HepG2 (cell line): Measurements from ENCODE around the gene MCOLN3. TPM values are rescaled to one million over a fixed set of nuclear protein-coding genes. Genes with fewer than 3 reads are reported as not detected.

Experiments used
- ATAC-seq: fragments of 200-7000 bp; cut with Tn5 transposase; 3 replicates; pipeline ENCODE4 v1.9.1; 2020; ENCODE audit warnings: mild to moderate bottlenecking, moderate library complexity
- BruUV-seq: library from RNA; stranded (reverse); fragments of 400-500 nt; replicated peaks from 2 replicates; lab custom pipeline; 2021; lab: Mats Ljungman, UMichigan
- CTCF ChIA-PET: fragments of 300-600 bp; formaldehyde crosslinking; extraction: SDS; loops from one replicate; lab custom pipeline; 2021; ENCODE audit warnings: low total read pairs, inconsistent platforms, low intra/inter-chr PET ratio; lab: Yijun Ruan, JAX
- POLR2A ChIA-PET: fragments of 350-600 bp; sonication (Branson Sonifier 250); formaldehyde crosslinking; loops from one replicate; lab custom pipeline; 2020; ENCODE audit warnings: antibody characterized with exemption, inconsistent platforms; lab: Yijun Ruan, JAX
- DNase-seq: peaks from one replicate; pipeline ENCODE4 v3.0.0-alpha.2; 2015; ENCODE audit warnings: low spot score
- FAIRE-seq: peaks from 3 replicates; lab custom pipeline; 2011; peaks lifted over from hg19 to GRCh38; lab: Jason Lieb, UNC
- H2AFZ ChIP-seq: one replicate; pipeline ENCODE4 v1.6.1; 2011; ENCODE audit warnings: low read length, inconsistent platforms
- H3K27ac ChIP-seq: fragments of 300-600 bp; 3 replicates; pipeline ENCODE4 v1.8.0; 2011; ENCODE audit warnings: mixed run types, mild to moderate bottlenecking, mixed read lengths, low read length, inconsistent platforms; ENCODE audit not compliant: insufficient read depth; ENCODE audit errors: extremely low read length
- H3K27me3 ChIP-seq, 2 experiments: fragments of 200-600 bp in 1 of 2; 2 replicates in 1 of 2; 3 replicates in 1 of 2; pipeline versions ENCODE4 v1.6.0 to v1.8.0; 2011; ENCODE audit warnings: low read length in 2 of 2, mild to moderate bottlenecking in 2 of 2, moderate library complexity in 2 of 2, inconsistent platforms in 1 of 2; ENCODE audit not compliant: insufficient read depth in 2 of 2, control insufficient read depth in 1 of 2
- H3K36me3 ChIP-seq, 2 experiments: fragments of 200-600 bp in 1 of 2; replicated peaks in 1 of 2; 2 replicates in 1 of 2; 3 replicates in 1 of 2; pipeline versions ENCODE4 v1.5.1 to v1.8.0; 2011; ENCODE audit warnings: low read length in 2 of 2, inconsistent platforms in 1 of 2; ENCODE audit not compliant: insufficient read depth in 2 of 2, control insufficient read depth in 1 of 2
- H3K4me1 ChIP-seq: 2 replicates; pipeline ENCODE4 v1.5.1; 2012; ENCODE audit warnings: low read length, inconsistent platforms; ENCODE audit not compliant: insufficient read depth
- H3K4me2 ChIP-seq: 2 replicates; pipeline ENCODE4 v1.6.0; 2011; ENCODE audit warnings: low read depth, low read length, inconsistent platforms
- H3K4me3 ChIP-seq, 3 experiments: fragments of 200-600 bp in 1 of 3; sonication (generic), shearing (Covaris generic) in 1 of 3; replicated peaks in 1 of 3; 2 replicates each; pipeline ENCODE4 v1.5.1; 2011 to 2016; ENCODE audit warnings: low read length in 3 of 3, inconsistent platforms in 2 of 3, low read depth in 2 of 3, mild to moderate bottlenecking in 2 of 3, control low read depth in 1 of 3, mixed read lengths in 1 of 3; ENCODE audit not compliant: insufficient read depth in 1 of 3
- H3K79me2 ChIP-seq: one replicate; pipeline ENCODE4 v1.6.1; 2011; ENCODE audit warnings: low read length, inconsistent platforms; ENCODE audit not compliant: insufficient read depth
- H3K9ac ChIP-seq: 2 replicates; pipeline ENCODE4 v1.6.0; 2011; ENCODE audit warnings: mild to moderate bottlenecking, low read depth, low read length, inconsistent platforms; ENCODE audit not compliant: insufficient read depth
- H3K9me3 ChIP-seq: 2 replicates; pipeline ENCODE4 v1.5.1; 2012; ENCODE audit warnings: mild to moderate bottlenecking, low read length
- H4K20me1 ChIP-seq: 2 replicates; pipeline ENCODE4 v1.6.0; 2011; ENCODE audit warnings: inconsistent platforms, mild to moderate bottlenecking, low read length, moderate library complexity; ENCODE audit not compliant: insufficient read depth
- BORCS8-MEF2B ChIP-seq: sonication (generic); formaldehyde crosslinking; IDR thresholded peaks from 2 replicates; pipeline ENCODE4 v1.8.0; 2022; ENCODE audit warnings: mild to moderate bottlenecking, missing genetic modification reagents
- CAMTA2 ChIP-seq: sonication (generic); formaldehyde crosslinking; IDR thresholded peaks from 2 replicates; pipeline ENCODE4 v1.4.0; 2020; ENCODE audit warnings: mild to moderate bottlenecking, missing genetic modification reagents, borderline replicate concordance
- GTF3A ChIP-seq: sonication (generic); formaldehyde crosslinking; conservative IDR thresholded peaks from 2 replicates; pipeline ENCODE4 v1.4.0; 2020; ENCODE audit warnings: mild to moderate bottlenecking, missing genetic modification reagents
- KLF16 ChIP-seq, 2 experiments: sonication (generic) in 1 of 2; formaldehyde crosslinking in 1 of 2; IDR thresholded peaks; 2 replicates each; pipeline versions ENCODE4 v1.6.1 to v1.8.0; 2016 to 2023; ENCODE audit warnings: missing genetic modification reagents in 2 of 2, missing compliant biosample characterization in 1 of 2
- LCORL ChIP-seq, 2 experiments: fragments of 450-650 bp in 1 of 2; sonication (generic) in 1 of 2; formaldehyde crosslinking in 1 of 2; IDR thresholded peaks; 2 replicates each; pipeline versions ENCODE4 v1.5.0 to v1.6.1; 2017 to 2020; ENCODE audit warnings: antibody characterized with exemption in 1 of 2, missing genetic modification reagents in 1 of 2
- MAF1 ChIP-seq: sonication (generic); formaldehyde crosslinking; IDR thresholded peaks from 2 replicates; pipeline ENCODE4 v1.5.0; 2020; ENCODE audit warnings: missing genetic modification reagents, borderline replicate concordance
- NAIF1 ChIP-seq: sonication (generic); formaldehyde crosslinking; IDR thresholded peaks from 2 replicates; pipeline ENCODE4 v1.5.0; 2020; ENCODE audit warnings: mild to moderate bottlenecking, missing genetic modification reagents, borderline replicate concordance
- RBM22 ChIP-seq: fragments of 200-400 bp; formaldehyde crosslinking; optimal IDR thresholded peaks from 2 replicates; pipeline ENCODE3; 2017; ENCODE audit warnings: mild to moderate bottlenecking, low read length, moderate library complexity
- RNF2 ChIP-seq: fragments of 450-650 bp; conservative IDR thresholded peaks from 2 replicates; pipeline ENCODE4 v1.6.1; 2016; ENCODE audit warnings: low read depth
- TEAD2 ChIP-seq: sonication (generic); formaldehyde crosslinking; IDR thresholded peaks from 2 replicates; pipeline ENCODE4 v1.9.0; 2021; ENCODE audit warnings: missing genetic modification reagents
- YEATS2 ChIP-seq: sonication (generic); formaldehyde crosslinking; IDR thresholded peaks from 2 replicates; pipeline ENCODE4 v1.4.0; 2020; ENCODE audit warnings: missing genetic modification reagents, borderline replicate concordance
- ZBTB2 ChIP-seq: sonication (generic); formaldehyde crosslinking; IDR thresholded peaks from 2 replicates; pipeline ENCODE4 v1.8.0; 2022; ENCODE audit warnings: low read depth, missing genetic modification reagents
- ZNF121 ChIP-seq: sonication (generic); formaldehyde crosslinking; IDR thresholded peaks from 2 replicates; pipeline ENCODE4 v1.5.0; 2020; ENCODE audit warnings: mild to moderate bottlenecking, missing genetic modification reagents
- ZNF543 ChIP-seq: sonication (generic); formaldehyde crosslinking; IDR thresholded peaks from 2 replicates; pipeline ENCODE4 v1.4.0; 2020; ENCODE audit warnings: mild to moderate bottlenecking, missing genetic modification reagents
- ZNF782 ChIP-seq: sonication (generic); formaldehyde crosslinking; IDR thresholded peaks from 2 replicates; pipeline ENCODE4 v1.4.0; 2020; ENCODE audit warnings: missing genetic modification reagents, mild to moderate bottlenecking, borderline replicate concordance
- WGBS: methylation state at CpG from one replicate; pipeline ENCODE4 v1.1.6; 2017; ENCODE audit warnings: low lambda C conversion rate; 5-methylcytosine and 5-hydroxymethylcytosine counted together
- in situ Hi-C: cut with HindIII; loops from 2 replicates; pipeline ENCODE4 v1.10.0; 2017; ENCODE audit warnings: low pct_unique_long_range_greater_than_20kb; ENCODE audit not compliant: extremely low pct_ligation_motif_present
- intact Hi-C: fragments of 100-400 bp; cut with micrococcal nuclease; formaldehyde crosslinking; loops from one replicate; pipeline ENCODE4 v1.10.0; 2022; ENCODE audit not compliant: unreplicated experiment
- polyA plus RNA-seq, 8 experiments: library from polyadenylated mRNA; depleted of rRNA in 3 of 8; stranded (reverse) in 7 of 8; unstranded in 1 of 8; fragments of >200 nt; fragmentation: Illumina TruSeq in 4 of 8; extraction: Trizol in 4 of 8; gene quantifications; 2 replicates each; pipeline versions ENCODE4 v1.2.1 to v1.2.3, GENCODE V29; 2011 to 2016; ENCODE audit warnings: low read depth in 4 of 8, missing spikeins in 1 of 8, mixed read lengths in 1 of 8; ENCODE audit not compliant: insufficient read depth in 1 of 8
- total RNA-seq, 5 experiments: library from RNA; depleted of rRNA; stranded (reverse); fragments of >200 nt; fragmentation: Illumina TruSeq; extraction: Trizol; gene quantifications; 2 replicates each; pipeline ENCODE4 v1.2.3, GENCODE V29; 2016; ENCODE audit warnings: low read depth in 1 of 5
- TF ChIP-seq, protein P1 (sequence below): sonication (generic); formaldehyde crosslinking; IDR thresholded peaks from 2 replicates; pipeline ENCODE4 v1.4.0; 2020; ENCODE audit warnings: missing genetic modification reagents

The MCOLN3 gene
- total and polyA plus RNA-seq, 2 of the 13 experiments (the other 11 are each of a cell fraction or from before 2014, with no cell fraction given) = 0.04 TPM

GRCh38 chr1:85024736-85025135 lies 23.6 kb downstream of the MCOLN3 start:
- no peak overlapping the region for H3K4me2 ChIP-seq
- FAIRE-seq = no peak
- in situ Hi-C loops (no loop called here), intact Hi-C loops (no loop called here)
- POLR2A ChIA-PET = no interaction called here
- H3K36me3 ChIP-seq = no peaks in the 10 kb centered on the region
- CTCF ChIA-PET = no interaction called here
- no peak overlapping the region for H2AFZ ChIP-seq
- no peak overlapping the region for H3K27ac ChIP-seq
- H3K9me3 ChIP-seq = no peaks in the 10 kb centered on the region
- no peak for DNase-seq
- no peak overlapping the region for H3K4me3 ChIP-seq
- 14% methylated on average over 3 of the region's 3 CpGs for WGBS
- ATAC-seq = no peak
- no peaks in the 10 kb centered on the region for H3K4me1 ChIP-seq
- no peak overlapping the region for H3K9ac ChIP-seq
- BruUV-seq = no TSS peak
- H3K79me2 ChIP-seq = no peaks in the 10 kb centered on the region
- no peaks in the 10 kb centered on the region for H3K27me3 ChIP-seq
- H4K20me1 ChIP-seq = no peaks in the 10 kb centered on the region
- TF ChIP-seq KLF16 (CRISPR knock-in tag; IDR thresholded peaks at IDR 0.05) (no peak), GTF3A (CRISPR knock-in tag) (no peak), BORCS8-MEF2B (CRISPR knock-in tag) (no peak), RNF2 (no peak), NAIF1 (CRISPR knock-in tag) (no peak), CAMTA2 (CRISPR knock-in tag) (no peak), ZNF543 (CRISPR knock-in tag) (no peak), TEAD2 (CRISPR knock-in tag) (no peak), MAF1 (CRISPR knock-in tag) (no peak), ZNF782 (no peak), ZNF121 (no peak), ZBTB2 (CRISPR knock-in tag) (no peak), LCORL (IDR thresholded peaks at IDR 0.05) (no peak), LCORL (CRISPR knock-in tag; IDR thresholded peaks at IDR 0.05) (no peak), YEATS2 (CRISPR knock-in tag) (no peak), RBM22 (no peak)
- TF ChIP-seq, protein P1, sequence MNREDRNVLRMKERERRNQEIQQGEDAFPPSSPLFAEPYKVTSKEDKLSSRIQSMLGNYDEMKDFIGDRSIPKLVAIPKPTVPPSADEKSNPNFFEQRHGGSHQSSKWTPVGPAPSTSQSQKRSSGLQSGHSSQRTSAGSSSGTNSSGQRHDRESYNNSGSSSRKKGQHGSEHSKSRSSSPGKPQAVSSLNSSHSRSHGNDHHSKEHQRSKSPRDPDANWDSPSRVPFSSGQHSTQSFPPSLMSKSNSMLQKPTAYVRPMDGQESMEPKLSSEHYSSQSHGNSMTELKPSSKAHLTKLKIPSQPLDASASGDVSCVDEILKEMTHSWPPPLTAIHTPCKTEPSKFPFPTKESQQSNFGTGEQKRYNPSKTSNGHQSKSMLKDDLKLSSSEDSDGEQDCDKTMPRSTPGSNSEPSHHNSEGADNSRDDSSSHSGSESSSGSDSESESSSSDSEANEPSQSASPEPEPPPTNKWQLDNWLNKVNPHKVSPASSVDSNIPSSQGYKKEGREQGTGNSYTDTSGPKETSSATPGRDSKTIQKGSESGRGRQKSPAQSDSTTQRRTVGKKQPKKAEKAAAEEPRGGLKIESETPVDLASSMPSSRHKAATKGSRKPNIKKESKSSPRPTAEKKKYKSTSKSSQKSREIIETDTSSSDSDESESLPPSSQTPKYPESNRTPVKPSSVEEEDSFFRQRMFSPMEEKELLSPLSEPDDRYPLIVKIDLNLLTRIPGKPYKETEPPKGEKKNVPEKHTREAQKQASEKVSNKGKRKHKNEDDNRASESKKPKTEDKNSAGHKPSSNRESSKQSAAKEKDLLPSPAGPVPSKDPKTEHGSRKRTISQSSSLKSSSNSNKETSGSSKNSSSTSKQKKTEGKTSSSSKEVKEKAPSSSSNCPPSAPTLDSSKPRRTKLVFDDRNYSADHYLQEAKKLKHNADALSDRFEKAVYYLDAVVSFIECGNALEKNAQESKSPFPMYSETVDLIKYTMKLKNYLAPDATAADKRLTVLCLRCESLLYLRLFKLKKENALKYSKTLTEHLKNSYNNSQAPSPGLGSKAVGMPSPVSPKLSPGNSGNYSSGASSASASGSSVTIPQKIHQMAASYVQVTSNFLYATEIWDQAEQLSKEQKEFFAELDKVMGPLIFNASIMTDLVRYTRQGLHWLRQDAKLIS (CRISPR knock-in tag) = no peak
